VCaP (cell line): ENCODE data around the gene MMAA.
A peak's percentile ranks its signal among the peaks of the same experiment; 100 is the strongest.

Experiments used
- H3K27ac ChIP-seq: fragments of 450-650 bp; 2 replicates; pipeline ENCODE4 v1.5.1; 2017
- CTCF ChIP-seq: fragments of 450-650 bp; conservative IDR thresholded peaks from 2 replicates; pipeline ENCODE4 v1.5.1; 2017; ENCODE audit warnings: mild to moderate bottlenecking, moderate library complexity

MMAA gene

GRCh38 chr4:145644699-145645098 lies 25.5 kb downstream of the MMAA start:
- H3K27ac ChIP-seq = no peak overlapping the region
- TF ChIP-seq CTCF = peak; percentile 35; the same call in 1 of the 2 replicates

- TF ChIP-seq CTCF = no peak
- no peak overlapping the region for H3K27ac ChIP-seq
These were observed 37.0 kb downstream of the MMAA start for GRCh38 chr4:145656156-145656555.

- no peak for TF ChIP-seq CTCF
- H3K27ac ChIP-seq = no peak overlapping the region
These were observed 40.9 kb downstream of the MMAA start for GRCh38 chr4:145660064-145660463.

GRCh38 chr4:145663194-145663593 lies 44.0 kb downstream of the MMAA start:
- TF ChIP-seq CTCF = no peak
- no peak overlapping the region for H3K27ac ChIP-seq

GRCh38 chr4:145665773-145666172 lies 46.6 kb downstream of the MMAA start:
- TF ChIP-seq CTCF = no peak
- no peak overlapping the region for H3K27ac ChIP-seq

- no peak for TF ChIP-seq CTCF
- no peak overlapping the region for H3K27ac ChIP-seq
These were observed 51.2 kb downstream of the MMAA start for GRCh38 chr4:145670422-145670821.

- peak overlapping the region; percentile 22; the same call in 1 of the 2 replicates for H3K27ac ChIP-seq
- no peak for TF ChIP-seq CTCF
These were observed 60.3 kb downstream of the MMAA start for GRCh38 chr4:145679520-145679919.
